HG03558 (cell line): ENCODE measurements around the gene LRRC36.

Experiments
- ATAC-seq: cut with Tn5 transposase; IDR thresholded peaks from one replicate; pipeline ENCODE4 v1.9.1; 2021; ENCODE audit warnings: moderate number of reproducible peaks; ENCODE audit not compliant: unreplicated experiment; ENCODE audit errors: extremely low read depth

LRRC36 gene

DNA sequence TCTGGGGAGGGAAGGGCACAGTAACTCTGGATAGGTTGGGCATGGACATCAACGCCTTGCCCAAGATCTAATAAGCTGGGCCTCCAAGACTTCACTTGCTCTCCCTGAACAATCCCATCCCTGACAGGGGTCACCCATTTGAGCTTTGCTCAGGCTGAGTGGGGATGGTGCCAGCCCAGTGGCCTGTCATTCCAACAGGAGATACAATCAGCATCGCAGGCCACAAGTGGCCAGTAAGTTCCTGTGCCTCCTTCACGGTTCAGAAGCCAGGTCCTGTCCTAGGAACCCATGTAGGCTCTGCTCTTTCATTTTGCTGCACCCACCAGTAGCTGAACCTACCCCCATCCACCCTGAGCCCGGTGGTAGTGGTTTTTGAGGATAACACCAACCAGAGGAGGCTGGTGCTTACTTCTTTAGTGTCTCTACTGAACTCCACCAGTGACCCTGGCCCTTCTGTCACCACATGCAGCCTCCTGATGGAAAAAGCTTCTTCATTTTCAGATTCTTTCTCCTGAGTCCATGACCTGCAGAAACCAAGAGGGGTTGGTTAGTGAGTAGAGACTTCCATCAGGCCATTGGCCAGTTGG is 32.4 kb upstream of the LRRC36 start:
- no peak for ATAC-seq

DNA sequence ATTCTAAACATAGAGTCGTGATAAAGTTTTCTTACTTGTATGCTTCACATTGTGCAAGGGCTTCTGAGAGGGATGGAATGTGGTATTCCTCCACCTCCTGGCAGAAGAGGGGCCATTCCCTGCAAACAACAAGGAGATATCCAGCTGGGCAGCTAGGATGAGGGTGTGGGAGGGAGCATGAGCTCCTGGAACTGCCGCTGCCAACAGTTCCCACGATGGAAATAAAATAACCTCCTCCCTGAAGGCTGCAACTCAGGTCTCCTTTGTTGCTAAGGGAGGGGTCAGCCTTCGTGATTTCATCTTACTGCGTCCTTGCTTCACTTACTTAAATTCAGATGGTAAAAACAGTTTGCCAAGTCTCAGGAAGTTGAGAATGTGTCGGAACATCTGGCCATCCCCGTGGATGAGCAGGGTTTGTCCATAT is 31.7 kb upstream of the LRRC36 start:
- no peak for ATAC-seq

DNA sequence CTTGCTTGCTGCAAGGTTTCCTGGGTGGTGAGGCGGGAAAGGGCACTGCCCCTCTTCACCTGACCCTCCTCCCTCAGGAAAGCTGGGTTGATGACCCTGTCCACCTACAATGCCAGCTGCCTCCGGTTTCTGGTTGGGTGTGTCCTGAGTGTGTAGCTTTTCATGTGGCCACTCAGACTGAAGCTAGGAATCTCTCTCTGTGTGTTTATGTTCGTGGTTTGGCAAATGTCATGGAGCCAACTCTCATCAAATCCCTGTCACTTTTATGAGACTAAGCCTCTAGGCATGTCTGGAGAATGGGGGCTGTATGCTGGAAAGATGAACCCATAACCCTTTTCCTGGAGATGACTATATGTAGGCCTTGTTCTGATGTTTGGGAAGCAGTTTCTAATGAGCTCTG is 30.2 kb upstream of the LRRC36 start:
- ATAC-seq: no peak

- ATAC-seq: no peak
Observed at GRCh38 chr16:67298277-67298676, 28.3 kb upstream of the LRRC36 start.

GRCh38 chr16:67299269-67299668 is 27.3 kb upstream of the LRRC36 start:
- no peak for ATAC-seq

DNA sequence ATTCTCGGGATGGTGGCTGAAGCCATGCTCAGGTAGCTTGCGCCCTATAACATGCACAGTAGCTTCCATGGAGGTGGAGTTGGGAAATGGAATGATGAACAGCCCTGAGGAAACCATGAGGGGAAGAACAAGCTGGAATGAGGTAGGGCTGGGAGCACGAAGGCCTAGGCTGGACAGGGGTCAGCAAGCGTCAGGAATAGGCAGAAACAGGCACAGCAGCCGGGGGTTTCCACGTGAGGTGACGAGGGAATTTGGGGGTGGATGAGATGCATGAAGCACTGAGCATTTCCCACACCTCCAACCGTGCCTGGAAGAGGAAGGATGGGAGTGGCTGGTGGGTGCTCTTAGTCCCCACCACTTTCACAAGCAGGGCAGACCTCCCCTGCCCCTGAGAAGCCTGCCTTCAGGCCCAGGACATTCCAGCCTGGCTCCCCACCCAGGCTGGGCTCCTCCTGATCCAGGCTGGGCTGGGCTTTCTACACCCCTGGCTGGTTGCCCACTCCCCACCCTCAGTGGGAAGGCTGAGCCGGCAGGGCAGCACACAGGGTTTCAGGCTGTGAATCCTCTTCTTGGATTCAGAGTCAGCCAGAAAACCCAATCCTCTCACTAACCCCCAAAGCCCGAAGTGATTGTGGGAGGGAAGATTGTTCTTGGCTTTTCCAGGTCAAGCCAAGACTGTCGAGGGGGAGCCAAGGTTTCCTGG is 25.4 kb upstream of the LRRC36 start:
- ATAC-seq: no peak

DNA sequence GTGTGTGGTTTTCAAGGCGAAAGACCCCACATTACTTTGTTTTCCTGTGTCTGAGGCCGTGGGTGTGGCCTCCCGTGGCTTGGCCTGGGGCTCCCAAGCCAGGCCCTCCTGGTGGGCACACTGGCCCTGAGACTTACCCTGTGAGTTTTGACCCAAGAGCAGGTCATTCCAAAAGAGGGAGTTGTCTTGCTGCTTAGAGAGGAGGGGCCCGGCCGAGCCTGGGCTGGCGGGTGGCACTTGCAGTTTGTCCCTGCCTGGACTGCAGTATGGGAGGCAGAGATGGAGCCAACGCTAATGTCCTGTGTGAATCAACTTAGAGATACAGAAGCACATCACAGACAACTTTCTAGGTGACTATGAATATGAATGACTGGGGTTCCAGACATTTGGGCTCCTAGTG is 24.5 kb upstream of the LRRC36 start:
- no peak for ATAC-seq

DNA sequence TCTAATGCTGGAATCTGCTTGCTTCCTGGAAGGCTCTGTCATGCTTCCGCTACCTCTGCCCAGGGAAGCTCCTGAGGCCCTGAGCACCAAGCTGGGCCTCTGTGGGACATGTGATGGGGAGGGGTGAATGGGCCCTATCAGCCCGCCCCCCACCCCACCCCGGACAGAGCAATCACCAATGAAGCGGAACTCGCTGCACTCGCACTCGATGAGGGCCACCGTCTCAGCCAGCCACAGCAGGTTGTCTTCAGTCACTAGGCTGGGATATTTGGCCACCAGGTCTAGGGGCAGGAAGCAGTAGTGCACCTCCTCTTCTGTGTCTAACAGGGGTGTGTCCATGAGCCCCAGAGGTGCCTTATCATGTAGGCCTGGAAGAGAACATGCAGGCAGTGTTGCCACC is 23.6 kb upstream of the LRRC36 start:
- ATAC-seq: no peak

GRCh38 chr16:67304020-67304419 is 22.6 kb upstream of the LRRC36 start:
- ATAC-seq: no peak

DNA sequence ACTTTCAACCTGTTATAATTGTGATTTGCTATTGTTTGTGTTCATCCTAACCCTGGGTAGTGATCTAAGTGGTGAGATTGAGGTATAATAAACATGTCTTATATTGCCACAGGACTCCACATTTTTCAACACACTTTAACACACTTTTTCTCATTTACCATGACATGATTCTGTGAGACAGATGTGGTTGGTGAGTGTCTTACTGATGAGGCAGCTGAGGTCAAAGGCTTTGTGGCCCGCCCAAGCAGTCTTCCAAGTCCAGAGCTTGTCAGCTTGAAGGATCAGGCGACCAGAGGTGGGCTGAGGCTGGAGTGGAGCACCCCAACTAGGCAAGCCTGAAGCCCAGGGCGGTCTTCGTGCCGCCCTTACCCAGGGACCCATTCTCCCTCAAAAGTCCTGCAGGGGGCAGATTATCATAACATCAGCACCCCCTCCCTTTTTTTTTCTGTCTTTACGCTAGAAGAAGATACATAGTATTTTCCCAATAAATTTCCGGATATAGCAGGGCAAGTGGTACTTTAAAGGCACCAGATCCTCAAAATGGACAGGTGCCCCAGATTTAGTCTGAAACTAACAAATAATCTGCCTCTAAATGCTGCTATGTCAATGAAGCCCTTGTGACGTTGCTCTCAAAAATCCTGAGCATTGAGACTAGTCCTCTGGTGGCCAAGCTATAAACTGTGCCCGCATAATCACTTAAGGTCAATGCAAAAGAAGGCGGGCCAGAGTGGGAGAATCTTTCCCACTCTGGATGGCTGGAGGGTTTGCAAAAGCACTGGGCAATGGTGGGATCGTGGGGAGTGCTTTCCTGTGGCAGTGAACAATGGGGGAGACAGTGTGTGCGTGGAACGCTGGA is 21.2 kb upstream of the LRRC36 start:
- no peak for ATAC-seq

GRCh38 chr16:67310561-67310960 is 16.1 kb upstream of the LRRC36 start:
- ATAC-seq: no peak

DNA sequence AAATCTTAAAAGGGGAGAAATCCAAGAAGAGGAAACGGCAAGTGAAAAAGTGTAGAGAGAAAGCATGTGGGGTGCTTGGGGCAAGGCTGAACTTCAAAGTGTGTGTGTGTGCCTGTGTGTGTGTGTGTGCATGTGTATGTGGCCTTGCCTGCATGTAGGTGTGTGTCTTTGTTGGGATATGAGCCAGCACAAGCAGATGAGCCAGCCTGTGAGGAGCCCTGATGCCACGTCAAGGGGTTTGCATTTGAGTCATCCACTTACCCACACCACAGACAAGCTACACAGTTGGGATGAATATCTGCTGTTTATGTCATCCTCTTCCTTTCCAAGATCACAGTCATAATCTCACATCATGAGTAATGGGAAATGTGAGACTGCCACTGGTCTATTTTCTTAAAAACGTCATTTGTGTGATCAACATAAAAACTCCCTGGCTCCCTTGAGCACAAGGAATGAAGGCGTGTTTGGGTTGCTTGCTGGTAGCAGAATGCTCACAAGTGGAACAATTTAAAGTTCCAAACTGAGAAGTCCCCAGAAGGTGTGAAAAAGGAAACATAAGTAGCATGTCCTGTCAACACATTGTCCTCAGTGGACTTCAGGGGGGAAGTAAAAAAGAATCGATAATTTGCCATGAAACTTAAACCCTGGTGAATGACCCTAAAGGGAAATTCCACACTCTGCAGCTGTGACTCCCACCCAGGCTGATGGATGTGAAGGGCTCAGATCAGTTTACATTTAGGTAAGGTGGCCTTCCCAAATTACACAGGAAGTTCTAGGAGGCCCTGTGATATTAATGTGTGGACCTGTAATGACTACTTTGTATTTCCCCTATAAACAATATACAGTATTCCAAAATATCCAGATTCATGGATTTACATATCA is 14.8 kb upstream of the LRRC36 start:
- no peak for ATAC-seq

DNA sequence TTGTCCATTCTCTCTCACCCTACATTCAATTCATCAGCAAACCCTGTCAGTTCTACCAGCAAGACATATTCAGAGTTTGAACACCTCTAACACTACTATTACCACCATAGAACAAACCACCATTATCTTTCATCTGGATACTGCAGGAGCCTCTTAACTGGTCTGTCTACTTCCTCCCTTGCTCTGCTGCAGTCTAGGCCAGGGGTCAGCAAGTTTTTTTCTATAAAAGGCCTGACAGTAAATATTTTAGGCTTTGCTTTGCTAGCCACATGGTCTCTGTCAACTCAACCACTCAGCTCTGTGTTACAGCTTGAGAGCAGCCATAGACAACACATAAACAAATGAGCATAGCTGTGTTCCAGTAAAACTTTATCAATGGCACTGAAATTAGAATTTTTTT is 13.9 kb upstream of the LRRC36 start:
- ATAC-seq: no peak

DNA sequence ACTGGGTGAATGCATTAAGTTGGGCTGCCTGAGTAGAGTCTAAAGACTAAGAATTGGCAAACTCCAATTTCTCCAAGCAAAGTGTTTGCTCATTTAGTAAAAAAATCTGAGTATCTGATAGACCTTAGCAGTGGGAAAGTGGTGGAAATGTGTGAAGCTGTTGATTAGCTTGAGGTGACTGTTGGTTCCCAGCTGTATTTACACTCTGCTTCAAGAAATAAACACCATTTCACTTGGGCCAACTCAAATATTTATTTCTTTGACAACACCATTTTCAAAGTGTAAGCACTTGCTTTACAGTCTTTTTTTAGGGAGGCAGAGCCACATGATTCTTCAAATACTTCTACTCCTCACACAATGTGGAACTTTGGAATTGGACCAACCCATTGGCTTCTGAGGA is 8.8 kb upstream of the LRRC36 start:
- ATAC-seq: no peak

GRCh38 chr16:67326115-67326471 is 522 bp upstream of the LRRC36 start:
- ATAC-seq: no peak

GRCh38 chr16:67327743-67328142 is 1.1 kb downstream of the LRRC36 start:
- no peak for ATAC-seq

GRCh38 chr16:67329901-67330300 is 3.3 kb downstream of the LRRC36 start:
- ATAC-seq: no peak

DNA sequence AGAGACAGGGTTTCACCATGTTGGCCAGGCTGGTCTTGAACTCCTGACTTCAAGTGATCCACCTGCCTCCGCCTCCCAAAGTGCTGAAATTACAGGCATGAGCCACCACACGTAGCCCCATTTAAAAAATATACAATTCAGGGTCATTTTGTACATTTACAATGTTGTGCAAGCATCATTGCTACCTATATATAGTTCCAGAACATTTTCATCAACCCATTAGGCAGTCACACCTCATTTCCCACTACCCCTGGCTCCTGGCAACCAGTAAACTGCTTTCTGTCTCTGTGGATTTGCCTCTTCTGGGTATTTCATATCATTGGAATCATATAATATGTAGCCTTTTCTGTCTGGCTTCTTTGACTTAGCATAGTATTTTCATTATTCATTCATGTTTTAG is 6.7 kb downstream of the LRRC36 start:
- no peak for ATAC-seq

DNA sequence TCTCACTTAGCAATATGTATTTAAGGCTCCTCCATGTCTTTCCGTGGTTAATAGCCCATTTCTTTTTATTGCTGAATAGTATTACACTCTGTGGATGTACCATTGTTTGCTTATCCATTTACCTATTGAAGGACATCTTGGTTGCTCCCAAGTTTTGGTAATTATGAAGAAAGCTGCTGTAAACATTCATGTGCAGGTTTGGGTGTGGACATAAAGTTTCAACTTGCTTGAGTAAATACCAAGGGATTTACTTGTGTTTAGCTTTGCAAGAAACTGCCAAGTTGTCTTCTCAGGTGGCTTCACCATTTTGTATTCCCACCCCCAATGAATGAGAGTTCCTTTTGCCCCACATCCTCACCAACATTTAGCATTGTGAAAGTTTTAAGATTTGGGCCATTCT is 9.5 kb downstream of the LRRC36 start:
- ATAC-seq: no peak

- ATAC-seq: no peak
Observed at GRCh38 chr16:67336648-67337047, 10.0 kb downstream of the LRRC36 start.

- ATAC-seq: no peak
Observed at GRCh38 chr16:67339453-67339852, 12.8 kb downstream of the LRRC36 start.
